ENCODE data around the gene ZBTB45. TPM values are rescaled to one million over a fixed set of nuclear protein-coding genes. Genes with fewer than 3 reads are reported as not detected.

ZBTB45 gene
- polyA plus RNA-seq, 3 donors: 2.2 to 5.3 (median 2.6) TPM

- WGBS (ENCODE audit: insufficient coverage): 95% methylated on average over 10 of the region's 13 CpGs
- peak overlapping the region in 1 of 2 donors; percentile 9 for H3K4me3 Mint-ChIP-seq
- peaks cover 0 to 2% (median 0%) of the 10 kb centered on the region in 7 donors for H3K9me3 Mint-ChIP-seq
- Histone ChIP-seq H3K79me2 (ENCODE audit: insufficient read depth, low read length) (peaks cover 67% of the 10 kb centered on the region), H3K4me1 (ENCODE audit: control insufficient read depth in 1 of 2, insufficient read depth in 2 of 2, low read length in 2 of 2) (peaks cover 30 to 33% of the 10 kb centered on the region in 2 donors), H3K36me3 (replicated peaks in 1 of 2; ENCODE audit: control insufficient read depth in 1 of 2, insufficient read depth in 2 of 2, low read length in 2 of 2) (peaks cover 66 to 71% of the 10 kb centered on the region in 2 donors), H3K4me3 (replicated peaks in 1 of 3; ENCODE audit: low read depth in 2 of 3, low read length in 3 of 3) (no peak overlapping the region), H4K20me1 (ENCODE audit: insufficient read depth, low read length) (peaks cover 71% of the 10 kb centered on the region), H3K4me2 (replicated peaks; ENCODE audit: extremely low read depth, low read length, poor library complexity, severe bottlenecking) (no peak overlapping the region), H2AFZ (ENCODE audit: insufficient read depth, low read depth, low read length, poor library complexity, severe bottlenecking) (no peak overlapping the region), H3K9me3 (replicated peaks in 1 of 2; ENCODE audit: control insufficient read depth in 1 of 2, insufficient read depth in 1 of 2, low read length in 2 of 2) (no peaks in the 10 kb centered on the region), H3K27me3 (ENCODE audit: control insufficient read depth in 2 of 2, insufficient read depth in 2 of 2, low read length in 2 of 2) (no peaks in the 10 kb centered on the region), H3K27ac (ENCODE audit: low read depth in 1 of 2, low read length in 2 of 2) (peak overlapping the region in 1 of 2 donors; percentile 45), H3K9ac (ENCODE audit: insufficient read depth, low read length, poor library complexity, severe bottlenecking) (no peak overlapping the region)
- no peak for TF ChIP-seq CTCF (IDR thresholded peaks at IDR 0.05)
- H3K27me3 Mint-ChIP-seq (ENCODE audit: low read depth in 3 of 3): no peaks in the 10 kb centered on the region
- intact Hi-C loops (cut with micrococcal nuclease): no loop called here
- peak overlapping the region in 3 of 7 donors; percentile 39 to 63 (median 48) for H3K27ac Mint-ChIP-seq
- DNase-seq: no peak
- H3K36me3 Mint-ChIP-seq: peaks cover 68 to 81% of the 10 kb centered on the region in 2 donors
- H3K4me1 Mint-ChIP-seq: peaks cover 37% of the 10 kb centered on the region
Observed at GRCh38 chr19:58550362-58551122, 30.9 kb upstream of the ZBTB45 start.

GRCh38 chr19:58549664-58550361, 30.2 kb upstream of the ZBTB45 start:
- DNase-seq: no peak
- H3K79me2 ChIP-seq (ENCODE audit: insufficient read depth, low read length): peaks cover 69% of the 10 kb centered on the region

More at GRCh38 chr19:58549664-58550361, 30.2 kb upstream of the ZBTB45 start:
- H2AFZ ChIP-seq (ENCODE audit: insufficient read depth, low read depth, low read length, poor library complexity, severe bottlenecking): no peak overlapping the region
- no peak overlapping the region for H3K27ac ChIP-seq (ENCODE audit: low read depth in 1 of 2, low read length in 2 of 2)
- no peak overlapping the region for H3K4me2 ChIP-seq (replicated peaks; ENCODE audit: extremely low read depth, low read length, poor library complexity, severe bottlenecking)
- H4K20me1 ChIP-seq (ENCODE audit: insufficient read depth, low read length): peaks cover 78% of the 10 kb centered on the region
- H3K4me3 ChIP-seq (replicated peaks in 1 of 3; ENCODE audit: low read depth in 2 of 3, low read length in 3 of 3): no peak overlapping the region
- Mint-ChIP-seq H3K36me3 (peaks cover 66 to 81% of the 10 kb centered on the region in 2 donors), H3K27me3 (ENCODE audit: low read depth in 3 of 3) (no peaks in the 10 kb centered on the region), H3K9me3 (peaks cover 0 to 2% (median 0%) of the 10 kb centered on the region in 7 donors), H3K27ac (peak overlapping the region in 2 of 7 donors; percentile 71 to 76), H3K4me1 (peaks cover 37% of the 10 kb centered on the region), H3K4me3 (no peak overlapping the region)
- 96% methylated on average over 7 of the region's 11 CpGs for WGBS (ENCODE audit: insufficient coverage)
- H3K27me3 ChIP-seq (ENCODE audit: control insufficient read depth in 2 of 2, insufficient read depth in 2 of 2, low read length in 2 of 2): no peaks in the 10 kb centered on the region
- H3K9me3 ChIP-seq (replicated peaks in 1 of 2; ENCODE audit: control insufficient read depth in 1 of 2, insufficient read depth in 1 of 2, low read length in 2 of 2): no peaks in the 10 kb centered on the region
- H3K4me1 ChIP-seq (ENCODE audit: control insufficient read depth in 1 of 2, insufficient read depth in 2 of 2, low read length in 2 of 2): peaks cover 31 to 34% of the 10 kb centered on the region in 2 donors
- no peak for TF ChIP-seq CTCF (IDR thresholded peaks at IDR 0.05)
- peaks cover 66 to 69% of the 10 kb centered on the region in 2 donors for H3K36me3 ChIP-seq (replicated peaks in 1 of 2; ENCODE audit: control insufficient read depth in 1 of 2, insufficient read depth in 2 of 2, low read length in 2 of 2)
- no peak overlapping the region for H3K9ac ChIP-seq (ENCODE audit: insufficient read depth, low read length, poor library complexity, severe bottlenecking)
- intact Hi-C loops (cut with micrococcal nuclease): no loop called here

All from CD14-positive monocyte (primary cell).